ENCODE data around the gene FGB. TPM values are rescaled to one million over a fixed set of nuclear protein-coding genes. Genes with fewer than 3 reads are reported as not detected.

FGB gene
- total and polyA plus RNA-seq, 9 of the 15 experiments (the other 6 are each of a cell fraction or from before 2014, with no cell fraction given) = 0.07 to 1.9 (median 0.13) TPM; not detected in 6

DNA sequence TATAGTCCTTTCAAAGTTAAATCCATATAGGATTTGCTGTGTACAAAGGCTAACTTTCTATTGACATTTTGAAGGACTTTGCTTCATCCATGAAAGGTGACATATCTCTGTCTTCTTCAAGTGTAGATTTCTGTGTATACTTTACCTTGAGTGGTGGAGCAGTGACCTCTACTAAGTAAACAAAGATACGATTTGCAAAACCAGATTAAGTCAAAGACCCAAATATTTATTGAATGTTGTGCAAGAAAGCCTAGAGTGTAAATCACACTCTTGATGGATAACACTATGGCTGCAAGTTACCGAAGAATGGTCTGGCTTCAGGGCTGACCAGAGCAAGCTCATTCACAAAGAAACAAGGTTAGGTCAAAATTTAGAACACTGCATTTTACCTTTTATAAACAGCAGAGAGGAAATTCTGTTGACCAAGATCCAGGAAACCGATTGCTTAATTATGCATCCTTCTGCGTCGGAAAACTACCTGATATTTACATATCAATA lies 55.1 kb downstream of the FGB start:
- WGBS (ENCODE audit: insufficient coverage, low coverage, missing lambda C conversion rate) = 18% methylated on average over 5 of the region's 5 CpGs
- no peaks in the 10 kb centered on the region for H3K36me3 ChIP-seq (ENCODE audit: control insufficient read depth, insufficient read depth, low read length)
- intact Hi-C loops (cut with micrococcal nuclease) = loop anchor here (1.0 to 10.0 kb wide), 4 partner anchors 59 to 843 kb away; no protein-coding TSS in a partner anchor
- TF ChIP-seq, protein P1, sequence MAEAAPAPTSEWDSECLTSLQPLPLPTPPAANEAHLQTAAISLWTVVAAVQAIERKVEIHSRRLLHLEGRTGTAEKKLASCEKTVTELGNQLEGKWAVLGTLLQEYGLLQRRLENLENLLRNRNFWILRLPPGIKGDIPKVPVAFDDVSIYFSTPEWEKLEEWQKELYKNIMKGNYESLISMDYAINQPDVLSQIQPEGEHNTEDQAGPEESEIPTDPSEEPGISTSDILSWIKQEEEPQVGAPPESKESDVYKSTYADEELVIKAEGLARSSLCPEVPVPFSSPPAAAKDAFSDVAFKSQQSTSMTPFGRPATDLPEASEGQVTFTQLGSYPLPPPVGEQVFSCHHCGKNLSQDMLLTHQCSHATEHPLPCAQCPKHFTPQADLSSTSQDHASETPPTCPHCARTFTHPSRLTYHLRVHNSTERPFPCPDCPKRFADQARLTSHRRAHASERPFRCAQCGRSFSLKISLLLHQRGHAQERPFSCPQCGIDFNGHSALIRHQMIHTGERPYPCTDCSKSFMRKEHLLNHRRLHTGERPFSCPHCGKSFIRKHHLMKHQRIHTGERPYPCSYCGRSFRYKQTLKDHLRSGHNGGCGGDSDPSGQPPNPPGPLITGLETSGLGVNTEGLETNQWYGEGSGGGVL (CRISPR knock-in tag; IDR thresholded peaks at IDR 0.05) = no peak
- TF ChIP-seq, protein P2, sequence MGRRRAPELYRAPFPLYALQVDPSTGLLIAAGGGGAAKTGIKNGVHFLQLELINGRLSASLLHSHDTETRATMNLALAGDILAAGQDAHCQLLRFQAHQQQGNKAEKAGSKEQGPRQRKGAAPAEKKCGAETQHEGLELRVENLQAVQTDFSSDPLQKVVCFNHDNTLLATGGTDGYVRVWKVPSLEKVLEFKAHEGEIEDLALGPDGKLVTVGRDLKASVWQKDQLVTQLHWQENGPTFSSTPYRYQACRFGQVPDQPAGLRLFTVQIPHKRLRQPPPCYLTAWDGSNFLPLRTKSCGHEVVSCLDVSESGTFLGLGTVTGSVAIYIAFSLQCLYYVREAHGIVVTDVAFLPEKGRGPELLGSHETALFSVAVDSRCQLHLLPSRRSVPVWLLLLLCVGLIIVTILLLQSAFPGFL (CRISPR knock-in tag; IDR thresholded peaks at IDR 0.05) = no peak
- TF ChIP-seq, protein P3, sequence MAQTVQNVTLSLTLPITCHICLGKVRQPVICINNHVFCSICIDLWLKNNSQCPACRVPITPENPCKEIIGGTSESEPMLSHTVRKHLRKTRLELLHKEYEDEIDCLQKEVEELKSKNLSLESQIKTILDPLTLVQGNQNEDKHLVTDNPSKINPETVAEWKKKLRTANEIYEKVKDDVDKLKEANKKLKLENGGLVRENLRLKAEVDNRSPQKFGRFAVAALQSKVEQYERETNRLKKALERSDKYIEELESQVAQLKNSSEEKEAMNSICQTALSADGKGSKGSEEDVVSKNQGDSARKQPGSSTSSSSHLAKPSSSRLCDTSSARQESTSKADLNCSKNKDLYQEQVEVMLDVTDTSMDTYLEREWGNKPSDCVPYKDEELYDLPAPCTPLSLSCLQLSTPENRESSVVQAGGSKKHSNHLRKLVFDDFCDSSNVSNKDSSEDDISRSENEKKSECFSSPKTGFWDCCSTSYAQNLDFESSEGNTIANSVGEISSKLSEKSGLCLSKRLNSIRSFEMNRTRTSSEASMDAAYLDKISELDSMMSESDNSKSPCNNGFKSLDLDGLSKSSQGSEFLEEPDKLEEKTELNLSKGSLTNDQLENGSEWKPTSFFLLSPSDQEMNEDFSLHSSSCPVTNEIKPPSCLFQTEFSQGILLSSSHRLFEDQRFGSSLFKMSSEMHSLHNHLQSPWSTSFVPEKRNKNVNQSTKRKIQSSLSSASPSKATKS (CRISPR knock-in tag; IDR thresholded peaks at IDR 0.05) = no peak
- TF ChIP-seq MTF1 (CRISPR knock-in tag; IDR thresholded peaks at IDR 0.05; ENCODE audit: borderline replicate concordance) (no peak), IRF2 (CRISPR knock-in tag; IDR thresholded peaks at IDR 0.05) (no peak), PHTF2 (CRISPR knock-in tag; IDR thresholded peaks at IDR 0.05) (no peak), MTA1 (IDR thresholded peaks at IDR 0.05; ENCODE audit: borderline replicate concordance) (no peak), MCM3 (IDR thresholded peaks at IDR 0.05) (no peak), CBX3 (IDR thresholded peaks at IDR 0.05; ENCODE audit: borderline replicate concordance in 1 of 2, low read length in 2 of 2) (no peak), CEBPB (tag; IDR thresholded peaks at IDR 0.05) (no peak)

More for the DNA sequence above, 55.1 kb downstream of the FGB start:
- H2AFZ ChIP-seq (ENCODE audit: low read depth, low read length) = no peak overlapping the region
- DNase-seq (ENCODE audit: extremely low read depth in 1 of 4, low spot score in 3 of 4) (no peak), ATAC-seq (no peak), FAIRE-seq (no peak)
- no peaks in the 10 kb centered on the region for H4K20me1 ChIP-seq (replicated peaks; ENCODE audit: control insufficient read depth, insufficient read depth, low read length)
- H3K4me2 ChIP-seq (ENCODE audit: insufficient read depth, low read length) = no peak overlapping the region
- H3K9ac ChIP-seq (ENCODE audit: insufficient read depth in 1 of 2, low read depth in 2 of 2, low read length in 2 of 2) = no peak overlapping the region
- H3K4me3 ChIP-seq = no peak overlapping the region
- no peaks in the 10 kb centered on the region for H3K9me3 ChIP-seq (replicated peaks; ENCODE audit: control insufficient read depth, insufficient read depth, low read depth, low read length)
- in situ Hi-C loops (cut with MboI) = loop anchor here (5.0 kb wide), 1 partner anchor 66 kb away; the partner anchor contains the start of gene PLRG1
- no peaks in the 10 kb centered on the region for H3K79me2 ChIP-seq (ENCODE audit: control insufficient read depth, insufficient read depth, low read length)
- POLR2A ChIA-PET = no interaction called here
- H3K9me1 ChIP-seq (ENCODE audit: control insufficient read depth, insufficient read depth, low read length) = no peaks in the 10 kb centered on the region
- no peak overlapping the region for H3K27ac ChIP-seq (ENCODE audit: extremely low read depth, low read depth, low read length)
- no TSS peak for BruUV-seq (replicated peaks)
- H3K4me1 ChIP-seq (replicated peaks in 1 of 2; ENCODE audit: control insufficient read depth in 2 of 2, insufficient read depth in 2 of 2, low read length in 2 of 2) = no peaks in the 10 kb centered on the region
- 0 out of 5 replicates have a peak, but pooled peaks cover 0 to 4% of the 10 kb centered on the region in 2 experiments for H3K27me3 ChIP-seq (ENCODE audit: control insufficient read depth in 2 of 2, insufficient read depth in 2 of 2, low read length in 2 of 2)
- CTCF ChIA-PET (ENCODE audit: low intra/inter-chr PET ratio) = interaction anchor here (0.6 to 2.1 kb wide), 3 partner anchors 58 to 88 kb away, joined by 3 to 14 read pairs (median 10); no protein-coding TSS in a partner anchor

Measured in K562 (cell line).